ENCODE results near the gene CBX2.

CBX2 gene

GRCh38 chr17:79786930-79787643, 9.1 kb downstream of the CBX2 start:
- no peak for DNase-seq (ENCODE audit: low read depth in 2 of 2)

GRCh38 chr17:79788455-79788854, 10.5 kb downstream of the CBX2 start:
- no peak for DNase-seq (ENCODE audit: low read depth in 2 of 2)

- no peak for DNase-seq (ENCODE audit: low read depth in 2 of 2)
Measured at GRCh38 chr17:79788989-79789942, 11.3 kb downstream of the CBX2 start.

- no peak for DNase-seq (ENCODE audit: low read depth in 2 of 2)
Measured at GRCh38 chr17:79789943-79790804, 12.2 kb downstream of the CBX2 start.

- DNase-seq (ENCODE audit: low read depth in 2 of 2) = no peak
Measured at GRCh38 chr17:79790805-79791734, 13.1 kb downstream of the CBX2 start.

- no peak for DNase-seq (ENCODE audit: low read depth in 2 of 2)
Measured at GRCh38 chr17:79791735-79792161, 13.8 kb downstream of the CBX2 start.

- DNase-seq (ENCODE audit: low read depth in 2 of 2) = no peak
Measured at GRCh38 chr17:79792341-79792871, 14.5 kb downstream of the CBX2 start.

- DNase-seq (ENCODE audit: low read depth in 2 of 2) = no peak
Measured at GRCh38 chr17:79792984-79793923, 15.3 kb downstream of the CBX2 start.

GRCh38 chr17:79793924-79794304, 16.0 kb downstream of the CBX2 start:
- no peak for DNase-seq (ENCODE audit: low read depth in 2 of 2)

- no peak for DNase-seq (ENCODE audit: low read depth in 2 of 2)
Measured at GRCh38 chr17:79794659-79795511, 16.9 kb downstream of the CBX2 start.

GRCh38 chr17:79795795-79796443, 18.0 kb downstream of the CBX2 start:
- DNase-seq (ENCODE audit: low read depth in 2 of 2) = no peak

- no peak for DNase-seq (ENCODE audit: low read depth in 2 of 2)
Measured at GRCh38 chr17:79796444-79796762, 18.5 kb downstream of the CBX2 start.

GRCh38 chr17:79796763-79797491, 19.0 kb downstream of the CBX2 start, which contains the start of gene CBX8:
Gene CBX8, minus strand, starts transcription at chr17:79797077. Its CDS starts 79 bp downstream, at chr17:79796998.
- DNase-seq (ENCODE audit: low read depth in 2 of 2) = peak; percentile 98 to 99

GRCh38 chr17:79797492-79798298, 19.7 kb downstream of the CBX2 start:
- no peak for DNase-seq (ENCODE audit: low read depth in 2 of 2)

- DNase-seq (ENCODE audit: low read depth in 2 of 2) = no peak
Measured at GRCh38 chr17:79798299-79799173, 20.6 kb downstream of the CBX2 start.

Data from stimulated activated CD8-positive, alpha-beta memory T cell treated with anti-CD3 and anti-CD28 coated beads, Interleukin-7, amount 100 ng/mL, for 4 hours (primary cell).